Esophagus mucosa (tissue), 1 donor: Measurements from ENCODE around the gene MAP2K5. TPM values are rescaled to one million over a fixed set of nuclear protein-coding genes. Genes with fewer than 3 reads are reported as not detected.

Experiments used
- ATAC-seq: fragments of 200-7000 bp; cut with Tn5 transposase; one replicate; pipeline ENCODE4 v1.9.1; 2020
- total RNA-seq: library from RNA; stranded (reverse); gene quantifications from one replicate; pipeline ENCODE4 v1.2.4, GENCODE V29; 2023
- donor health status: DM: yes; HTN: yes; CAD: no.

The MAP2K5 gene
- total RNA-seq, 1 donor from 2014 or later = 14.2 TPM

GRCh38 chr15:67731112-67731721, 188.7 kb downstream of the MAP2K5 start:
- peak; percentile 91 for ATAC-seq

GRCh38 chr15:67732164-67732563, 189.7 kb downstream of the MAP2K5 start:
- ATAC-seq = no peak

- ATAC-seq = no peak
These were observed 190.3 kb downstream of the MAP2K5 start for GRCh38 chr15:67732671-67733374.

GRCh38 chr15:67735896-67736295, 193.4 kb downstream of the MAP2K5 start:
- no peak for ATAC-seq

GRCh38 chr15:67736810-67737209, 194.3 kb downstream of the MAP2K5 start:
- ATAC-seq = no peak

- no peak for ATAC-seq
These were observed 195.6 kb downstream of the MAP2K5 start for GRCh38 chr15:67738056-67738455.

GRCh38 chr15:67740405-67740804, 197.9 kb downstream of the MAP2K5 start:
- ATAC-seq = no peak

- ATAC-seq = peak; percentile 24
These were observed 198.8 kb downstream of the MAP2K5 start for GRCh38 chr15:67741308-67741707.

GRCh38 chr15:67743558-67743957, 201.1 kb downstream of the MAP2K5 start:
- ATAC-seq = no peak

- no peak for ATAC-seq
These were observed 202.0 kb downstream of the MAP2K5 start for GRCh38 chr15:67744331-67745072.

- ATAC-seq = peak; percentile 53
These were observed 202.8 kb downstream of the MAP2K5 start for GRCh38 chr15:67745073-67746006.

- peak; percentile 43 for ATAC-seq
These were observed 203.5 kb downstream of the MAP2K5 start for GRCh38 chr15:67746022-67746421.

GRCh38 chr15:67746450-67746849, 203.9 kb downstream of the MAP2K5 start:
- ATAC-seq = peak; percentile 96

GRCh38 chr15:67747921-67748320, 205.4 kb downstream of the MAP2K5 start:
- ATAC-seq = no peak

GRCh38 chr15:67750371-67750770, 207.9 kb downstream of the MAP2K5 start:
- peak; percentile 80 for ATAC-seq

- no peak for ATAC-seq
These were observed 211.4 kb downstream of the MAP2K5 start for GRCh38 chr15:67753891-67754290.

GRCh38 chr15:67755264-67755663, 212.8 kb downstream of the MAP2K5 start:
- no peak for ATAC-seq

- ATAC-seq = no peak
These were observed 213.4 kb downstream of the MAP2K5 start for GRCh38 chr15:67755936-67756335.

- no peak for ATAC-seq
These were observed 216.3 kb downstream of the MAP2K5 start for GRCh38 chr15:67758619-67759300.

- ATAC-seq = no peak
These were observed 218.4 kb downstream of the MAP2K5 start for GRCh38 chr15:67760901-67761300.

GRCh38 chr15:67761343-67761742, 218.8 kb downstream of the MAP2K5 start:
- no peak for ATAC-seq
